Left ventricle myocardium inferior (tissue), 1 donor: ENCODE measurements around the gene SSH3. TPM values are rescaled to one million over a fixed set of nuclear protein-coding genes. Genes with fewer than 3 reads are reported as not detected.

ENCODE experiments used
- DNase-seq: peaks from one replicate; pipeline ENCODE4 v3.0.0-alpha.2; 2020
- H3K27ac ChIP-seq: fragments of 200-600 bp; replicated peaks from 2 replicates; pipeline ENCODE4 v1.8.0; 2021
- H3K27me3 ChIP-seq: fragments of 200-600 bp; 2 replicates; pipeline ENCODE4 v1.8.0; 2021; ENCODE audit warnings: low read depth
- H3K36me3 ChIP-seq: fragments of 200-600 bp; 2 replicates; pipeline ENCODE4 v1.8.0; 2021
- H3K4me1 ChIP-seq: fragments of 200-600 bp; 2 replicates; pipeline ENCODE4 v1.8.0; 2021
- H3K4me3 ChIP-seq: fragments of 200-600 bp; 2 replicates; pipeline ENCODE4 v1.8.0; 2021; ENCODE audit warnings: mild to moderate bottlenecking, moderate library complexity
- H3K9me3 ChIP-seq: fragments of 200-600 bp; replicated peaks from 2 replicates; pipeline ENCODE4 v1.8.0; 2021
- intact Hi-C: fragments of 100-400 bp; cut with micrococcal nuclease; formaldehyde crosslinking; loops from one replicate; pipeline ENCODE4 v1.11.0; 2022
- total RNA-seq: library from RNA; stranded (reverse); fragmentation: NEBNext Ultra II Directional; extraction: Animal tissue kit (Norgen Biotek cat#: 25700); gene quantifications from one replicate; pipeline ENCODE4 v1.2.1, GENCODE V29; 2021
- TF ChIP-seq, protein P1 (sequence below): fragments of 200-600 bp; IDR thresholded peaks from 2 replicates; pipeline ENCODE4 v1.8.0; 2021; ENCODE audit warnings: antibody characterized with exemption, mild to moderate bottlenecking, borderline replicate concordance
- donor health status: DM: no; HTN: yes; CAD: no; lungs with severe emphysema.

Gene SSH3
- total RNA-seq, 1 donor from 2014 or later: 14.9 TPM

GRCh38 chr11:67287355-67288197 lies 15.8 kb upstream of the SSH3 start:
- TF ChIP-seq, protein P1, sequence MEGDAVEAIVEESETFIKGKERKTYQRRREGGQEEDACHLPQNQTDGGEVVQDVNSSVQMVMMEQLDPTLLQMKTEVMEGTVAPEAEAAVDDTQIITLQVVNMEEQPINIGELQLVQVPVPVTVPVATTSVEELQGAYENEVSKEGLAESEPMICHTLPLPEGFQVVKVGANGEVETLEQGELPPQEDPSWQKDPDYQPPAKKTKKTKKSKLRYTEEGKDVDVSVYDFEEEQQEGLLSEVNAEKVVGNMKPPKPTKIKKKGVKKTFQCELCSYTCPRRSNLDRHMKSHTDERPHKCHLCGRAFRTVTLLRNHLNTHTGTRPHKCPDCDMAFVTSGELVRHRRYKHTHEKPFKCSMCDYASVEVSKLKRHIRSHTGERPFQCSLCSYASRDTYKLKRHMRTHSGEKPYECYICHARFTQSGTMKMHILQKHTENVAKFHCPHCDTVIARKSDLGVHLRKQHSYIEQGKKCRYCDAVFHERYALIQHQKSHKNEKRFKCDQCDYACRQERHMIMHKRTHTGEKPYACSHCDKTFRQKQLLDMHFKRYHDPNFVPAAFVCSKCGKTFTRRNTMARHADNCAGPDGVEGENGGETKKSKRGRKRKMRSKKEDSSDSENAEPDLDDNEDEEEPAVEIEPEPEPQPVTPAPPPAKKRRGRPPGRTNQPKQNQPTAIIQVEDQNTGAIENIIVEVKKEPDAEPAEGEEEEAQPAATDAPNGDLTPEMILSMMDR: no peak
- Histone ChIP-seq H3K9me3 (no peaks in the 10 kb centered on the region), H3K4me1 (peaks cover 62% of the 10 kb centered on the region), H3K27ac (peak overlapping the region; percentile 95), H3K4me3 (peak overlapping the region; percentile 90), H3K27me3 (no peaks in the 10 kb centered on the region), H3K36me3 (peaks cover 64% of the 10 kb centered on the region)
- intact Hi-C loops: no loop called here
- DNase-seq: peak; percentile 13

DNA sequence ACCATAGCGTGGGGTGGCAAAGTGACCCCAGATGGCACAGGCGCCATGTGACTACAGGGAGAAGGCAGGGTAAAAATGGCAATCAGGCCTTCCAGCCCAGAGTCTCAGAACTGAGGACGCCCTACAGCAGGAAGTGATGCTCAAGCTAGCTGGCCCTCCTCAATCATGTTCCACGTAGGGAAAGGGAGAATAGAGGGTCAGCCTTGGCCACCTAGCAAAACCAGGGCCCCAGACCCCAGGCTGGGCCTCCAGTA lies 15.2 kb upstream of the SSH3 start:
- peaks cover 63% of the 10 kb centered on the region for H3K36me3 ChIP-seq
- H3K9me3 ChIP-seq: no peaks in the 10 kb centered on the region
- TF ChIP-seq, protein P1: no peak
- H3K4me3 ChIP-seq: peak overlapping the region; percentile 90
- intact Hi-C loops: no loop called here
- no peaks in the 10 kb centered on the region for H3K27me3 ChIP-seq
- H3K27ac ChIP-seq: peak overlapping the region; percentile 95
- H3K4me1 ChIP-seq: peaks cover 57% of the 10 kb centered on the region
- DNase-seq: no peak

GRCh38 chr11:67288452-67289225 lies 14.7 kb upstream of the SSH3 start:
- no peaks in the 10 kb centered on the region for H3K9me3 ChIP-seq
- H3K27ac ChIP-seq: peak overlapping the region; percentile 95
- peak; percentile 90 for DNase-seq
- no peaks in the 10 kb centered on the region for H3K27me3 ChIP-seq
- H3K4me1 ChIP-seq: peaks cover 56% of the 10 kb centered on the region
- H3K4me3 ChIP-seq: peak overlapping the region; percentile 90
- peaks cover 58% of the 10 kb centered on the region for H3K36me3 ChIP-seq
- intact Hi-C loops: no loop called here
- TF ChIP-seq, protein P1: peak; percentile 58

DNA sequence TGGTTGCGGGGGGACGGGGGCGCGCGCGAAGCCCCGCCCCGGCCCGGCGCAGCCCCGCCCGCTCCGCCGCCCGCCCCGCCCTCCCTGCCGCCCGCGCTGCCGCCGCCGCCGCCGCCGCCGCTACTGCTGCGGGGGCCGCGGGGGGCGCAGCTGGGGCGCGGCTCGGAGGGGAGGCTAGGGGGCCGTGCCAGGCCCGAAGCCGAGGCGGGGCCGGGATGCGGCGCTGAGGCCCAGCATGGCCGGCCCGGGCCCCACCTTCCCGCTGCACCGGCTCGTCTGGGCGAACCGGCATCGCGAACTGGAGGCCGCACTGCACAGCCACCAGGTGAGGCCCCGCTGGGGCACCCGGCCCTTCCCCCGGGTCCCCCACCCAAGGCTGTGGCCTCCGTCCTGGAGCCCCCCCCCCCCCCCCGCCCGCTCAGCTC lies 14.1 kb upstream of the SSH3 start, which contains the start of gene ANKRD13D:
Gene ANKRD13D, plus strand, starts transcription at position 78 of the 425 bp plus-strand sequence. Its CDS starts 158 bp downstream, at position 236.
- Histone ChIP-seq H3K4me3 (peak within 1 kb of the TSS; percentile 90), H3K9me3 (no peaks in the 10 kb centered on the region), H3K27ac (peak within 1 kb of the TSS; percentile 95), H3K4me1 (peaks cover 56% of the 10 kb centered on the region), H3K36me3 (peaks cover 54% of the 10 kb centered on the region), H3K27me3 (no peaks in the 10 kb centered on the region)
- TF ChIP-seq, protein P1: no peak
- no peak for DNase-seq
- intact Hi-C loops: no loop called here

DNA sequence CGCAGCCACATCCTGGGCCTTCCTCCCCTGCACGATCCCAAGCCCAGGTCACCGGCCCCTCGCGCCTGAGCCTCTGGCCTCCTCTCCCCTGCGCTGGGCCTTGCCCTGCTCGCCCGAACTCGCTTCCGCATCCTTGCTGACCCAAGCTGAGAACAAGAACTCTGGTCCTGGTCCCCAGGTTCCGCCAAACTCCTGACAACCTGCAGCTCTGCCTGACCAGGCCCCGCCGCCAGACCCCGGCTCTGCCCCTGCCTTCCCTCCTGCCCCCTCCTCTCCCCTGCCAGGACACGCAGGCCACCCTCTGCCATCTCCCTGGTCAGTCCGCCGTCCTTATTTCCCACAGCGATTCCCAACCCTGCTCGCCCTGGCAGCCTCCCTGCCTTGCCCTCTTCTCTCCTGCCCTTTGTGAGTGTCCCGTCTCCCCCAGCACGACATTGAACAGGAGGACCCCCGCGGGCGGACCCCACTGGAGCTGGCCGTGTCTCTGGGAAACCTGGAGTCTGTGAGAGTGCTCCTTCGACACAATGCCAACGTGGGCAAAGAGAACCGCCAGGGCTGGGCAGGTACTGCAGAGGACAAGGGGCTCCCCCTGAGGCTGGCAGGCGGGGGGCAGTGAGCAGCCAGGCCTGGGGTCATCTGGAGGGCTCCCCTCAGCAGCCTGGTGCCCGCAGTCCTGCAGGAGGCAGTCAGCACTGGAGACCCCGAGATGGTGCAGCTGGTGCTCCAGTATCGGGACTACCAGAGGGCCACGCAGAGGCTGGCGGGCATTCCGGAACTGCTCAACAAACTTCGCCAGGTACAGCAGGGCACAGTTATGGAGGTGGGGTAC lies 13.5 kb upstream of the SSH3 start:
- Histone ChIP-seq H3K27me3 (no peaks in the 10 kb centered on the region), H3K36me3 (peaks cover 54% of the 10 kb centered on the region), H3K27ac (peak overlapping the region; percentile 95), H3K4me1 (peaks cover 56% of the 10 kb centered on the region), H3K9me3 (no peaks in the 10 kb centered on the region), H3K4me3 (peak overlapping the region; percentile 90)
- intact Hi-C loops: no loop called here
- TF ChIP-seq, protein P1: no peak
- DNase-seq: peak; percentile 35
